Mucosa of stomach (tissue), 1 donor: ENCODE measurements around the gene DNAJC4.

ENCODE experiments used
- H3K27me3 ChIP-seq: one replicate; pipeline ENCODE4 v1.7.0; 2013; ENCODE audit warnings: mild to moderate bottlenecking, low read length; ENCODE audit not compliant: control insufficient read depth, insufficient read depth
- H3K36me3 ChIP-seq: one replicate; pipeline ENCODE4 v1.7.0; 2013; ENCODE audit warnings: low read length; ENCODE audit not compliant: control insufficient read depth, insufficient read depth
- H3K4me1 ChIP-seq: one replicate; pipeline ENCODE4 v1.7.0; 2013; ENCODE audit warnings: mild to moderate bottlenecking, low read length; ENCODE audit not compliant: control insufficient read depth, insufficient read depth
- H3K4me3 ChIP-seq: one replicate; pipeline ENCODE4 v1.7.0; 2013; ENCODE audit warnings: low read length
- H3K9ac ChIP-seq: one replicate; pipeline ENCODE4 v1.7.0; 2013; ENCODE audit warnings: mild to moderate bottlenecking, low read length, moderate library complexity
- H3K9me3 ChIP-seq: one replicate; pipeline ENCODE4 v1.7.0; 2013; ENCODE audit warnings: mild to moderate bottlenecking, low read length, moderate library complexity; ENCODE audit not compliant: control insufficient read depth
- donor health status: Pancreatic carcinoma.

DNAJC4 gene

GRCh38 chr11:64225608-64226506 lies 4.5 kb upstream of the DNAJC4 start, which contains the start of the genes NUDT22 and TRPT1:
NUDT22 (plus strand) TSS chr11:64226274; CDS start chr11:64226653, 379 bp downstream.
TRPT1 (minus strand) TSS chr11:64226186; CDS start chr11:64225860, 326 bp downstream.
- Histone ChIP-seq H3K9me3 (no peaks in the 10 kb centered on the region), H3K27me3 (no peaks in the 10 kb centered on the region), H3K9ac (peak within 1 kb of the TSS; percentile 96), H3K4me3 (peak within 1 kb of the TSS; percentile 92), H3K36me3 (no peaks in the 10 kb centered on the region), H3K4me1 (peaks cover 56% of the 10 kb centered on the region)

- H3K4me1 ChIP-seq, result peaks cover 58% of the 10 kb centered on the region
Observed at GRCh38 chr11:64226507-64227051, 3.8 kb upstream of the DNAJC4 start.

GRCh38 chr11:64227405-64227956 lies 2.9 kb upstream of the DNAJC4 start:
- Histone ChIP-seq H3K36me3 (no peaks in the 10 kb centered on the region), H3K27me3 (no peaks in the 10 kb centered on the region), H3K4me3 (peak overlapping the region; percentile 92), H3K9me3 (no peaks in the 10 kb centered on the region), H3K4me1 (peaks cover 66% of the 10 kb centered on the region), H3K9ac (peak overlapping the region; percentile 96)

More at GRCh38 chr11:64226507-64227051, 3.8 kb upstream of the DNAJC4 start:
- peak overlapping the region; percentile 96 for H3K9ac ChIP-seq
- H3K4me3 ChIP-seq, result peak overlapping the region; percentile 92
- H3K36me3 ChIP-seq, result no peaks in the 10 kb centered on the region
- no peaks in the 10 kb centered on the region for H3K27me3 ChIP-seq
- H3K9me3 ChIP-seq, result no peaks in the 10 kb centered on the region

GRCh38 chr11:64229090-64229743 lies 1.1 kb upstream of the DNAJC4 start:
- Histone ChIP-seq H3K36me3 (no peaks in the 10 kb centered on the region), H3K4me1 (peaks cover 61% of the 10 kb centered on the region), H3K9ac (peak overlapping the region; percentile 86), H3K27me3 (no peaks in the 10 kb centered on the region), H3K4me3 (no peak overlapping the region), H3K9me3 (no peaks in the 10 kb centered on the region)

GRCh38 chr11:64229744-64230170 lies 591 bp upstream of the DNAJC4 start:
- peak overlapping the region; percentile 86 for H3K9ac ChIP-seq
- peak overlapping the region; percentile 51 for H3K4me3 ChIP-seq
- no peaks in the 10 kb centered on the region for H3K27me3 ChIP-seq
- H3K36me3 ChIP-seq, result no peaks in the 10 kb centered on the region
- peaks cover 56% of the 10 kb centered on the region for H3K4me1 ChIP-seq
- no peaks in the 10 kb centered on the region for H3K9me3 ChIP-seq

GRCh38 chr11:64230985-64231365 lies 627 bp downstream of the DNAJC4 start:
- H3K36me3 ChIP-seq, result no peaks in the 10 kb centered on the region
- no peaks in the 10 kb centered on the region for H3K27me3 ChIP-seq
- peaks cover 59% of the 10 kb centered on the region for H3K4me1 ChIP-seq
- peak overlapping the region; percentile 86 for H3K9ac ChIP-seq
- no peaks in the 10 kb centered on the region for H3K9me3 ChIP-seq
- H3K4me3 ChIP-seq, result peak overlapping the region; percentile 51

GRCh38 chr11:64231546-64231945 lies 1.2 kb downstream of the DNAJC4 start:
- peak overlapping the region; percentile 25 for H3K4me3 ChIP-seq

GRCh38 chr11:64232182-64232966 lies 2.0 kb downstream of the DNAJC4 start:
- H3K27me3 ChIP-seq, result no peaks in the 10 kb centered on the region
- no peak overlapping the region for H3K4me3 ChIP-seq
- H3K9me3 ChIP-seq, result no peaks in the 10 kb centered on the region
- peaks cover 56% of the 10 kb centered on the region for H3K4me1 ChIP-seq
- H3K36me3 ChIP-seq, result no peaks in the 10 kb centered on the region
- H3K9ac ChIP-seq, result no peak overlapping the region

More at GRCh38 chr11:64231546-64231945, 1.2 kb downstream of the DNAJC4 start:
- no peak overlapping the region for H3K9ac ChIP-seq
- no peaks in the 10 kb centered on the region for H3K36me3 ChIP-seq
- H3K27me3 ChIP-seq, result no peaks in the 10 kb centered on the region
- peaks cover 59% of the 10 kb centered on the region for H3K4me1 ChIP-seq
- no peaks in the 10 kb centered on the region for H3K9me3 ChIP-seq

- Histone ChIP-seq H3K4me1 (peaks cover 58% of the 10 kb centered on the region), H3K4me3 (no peak overlapping the region), H3K27me3 (no peaks in the 10 kb centered on the region), H3K9me3 (no peaks in the 10 kb centered on the region), H3K9ac (no peak overlapping the region), H3K36me3 (no peaks in the 10 kb centered on the region)
Observed at GRCh38 chr11:64232967-64233315, 2.6 kb downstream of the DNAJC4 start.

- H3K9ac ChIP-seq, result peak within 1 kb of the TSS; percentile 62
- H3K36me3 ChIP-seq, result no peaks in the 10 kb centered on the region
- peaks cover 68% of the 10 kb centered on the region for H3K4me1 ChIP-seq
Observed at GRCh38 chr11:64233913-64234586, 3.7 kb downstream of the DNAJC4 start, which contains the start of gene VEGFB. VEGFB (plus strand) TSS chr11:64234584; CDS start chr11:64234834, 250 bp downstream.

More at GRCh38 chr11:64233913-64234586, 3.7 kb downstream of the DNAJC4 start, which contains the start of gene VEGFB:
- peak within 1 kb of the TSS; percentile 55 for H3K4me3 ChIP-seq
- no peaks in the 10 kb centered on the region for H3K9me3 ChIP-seq
- no peaks in the 10 kb centered on the region for H3K27me3 ChIP-seq
